HEK293 (cell line): ENCODE measurements around the gene CENPO.

Experiments used
- CTCF ChIA-PET: fragments of 350-600 bp; formaldehyde crosslinking; extraction: SDS; loops from one replicate; lab custom pipeline; 2021; ENCODE audit warnings: antibody characterized with exemption; lab: Yijun Ruan, JAX
- POLR2A ChIA-PET: fragments of 300-600 bp; formaldehyde crosslinking; extraction: SDS; loops from one replicate; lab custom pipeline; 2020; ENCODE audit warnings: antibody characterized with exemption, inconsistent platforms; lab: Yijun Ruan, JAX
- H3K27ac ChIP-seq: fragments of 200-500 bp; sonication (Bioruptor generic); 2 replicates; pipeline ENCODE4 v1.5.1; 2014; ENCODE audit warnings: low read depth, low read length, control low read depth, inconsistent platforms; ENCODE audit errors: extremely low read depth
- H3K36me3 ChIP-seq, 2 experiments: fragments of 200-500 bp in 1 of 2; sonication (Bioruptor generic) in 1 of 2; 1 replicate in 1 of 2; 2 replicates in 1 of 2; pipeline ENCODE4 v1.5.1; 2014 to 2017; ENCODE audit warnings: inconsistent platforms in 2 of 2, low read length in 2 of 2; ENCODE audit not compliant: control insufficient read depth in 2 of 2, insufficient read depth in 1 of 2
- H3K4me1 ChIP-seq: fragments of 200-500 bp; sonication (Bioruptor generic); 2 replicates; pipeline ENCODE4 v1.5.1; 2014; ENCODE audit warnings: mild to moderate bottlenecking, low read length, inconsistent platforms; ENCODE audit not compliant: control insufficient read depth, insufficient read depth
- H3K4me3 ChIP-seq: 2 replicates; pipeline ENCODE4 v1.5.1; 2011; ENCODE audit warnings: low read depth, mild to moderate bottlenecking, control low read depth, low read length, moderate library complexity
- H3K9me3 ChIP-seq: fragments of 200-500 bp; sonication (Bioruptor generic); 2 replicates; pipeline ENCODE4 v1.5.1; 2014; ENCODE audit warnings: low read depth, low read length, inconsistent platforms; ENCODE audit not compliant: control insufficient read depth, insufficient read depth
- PRDM4 ChIP-seq: fragments of 450-650 bp; formaldehyde crosslinking; IDR thresholded peaks from 2 replicates; pipeline ENCODE4 v1.5.1; 2017; ENCODE audit warnings: missing biosample characterization, missing genetic modification characterization
- SCRT1 ChIP-seq: fragments of 450-650 bp; formaldehyde crosslinking; IDR thresholded peaks from 2 replicates; pipeline ENCODE4 v1.5.1; 2016; ENCODE audit warnings: missing biosample characterization, missing genetic modification characterization, borderline replicate concordance
- SP7 ChIP-seq: fragments of 450-650 bp; formaldehyde crosslinking; IDR thresholded peaks from 2 replicates; pipeline ENCODE4 v1.5.1; 2016; ENCODE audit warnings: missing biosample characterization, missing genetic modification characterization
- ZBTB48 ChIP-seq: fragments of 450-650 bp; formaldehyde crosslinking; IDR thresholded peaks from 2 replicates; pipeline ENCODE4 v1.5.1; 2016; ENCODE audit warnings: missing biosample characterization, missing genetic modification characterization
- ZBTB49 ChIP-seq: fragments of 450-650 bp; formaldehyde crosslinking; IDR thresholded peaks from 2 replicates; pipeline ENCODE4 v1.5.1; 2016; ENCODE audit warnings: missing biosample characterization, missing genetic modification characterization, low read depth
- ZIC2 ChIP-seq: fragments of 450-650 bp; formaldehyde crosslinking; IDR thresholded peaks from 2 replicates; pipeline ENCODE4 v1.5.1; 2016; ENCODE audit warnings: missing biosample characterization, missing genetic modification characterization
- ZNF157 ChIP-seq: fragments of 450-650 bp; formaldehyde crosslinking; IDR thresholded peaks from 2 replicates; pipeline ENCODE4 v1.5.1; 2016; ENCODE audit warnings: missing biosample characterization, missing genetic modification characterization
- ZNF211 ChIP-seq: fragments of 450-650 bp; formaldehyde crosslinking; IDR thresholded peaks from 2 replicates; pipeline ENCODE4 v1.5.1; 2016; ENCODE audit warnings: low read depth, missing biosample characterization, missing genetic modification characterization
- ZNF223 ChIP-seq: fragments of 450-650 bp; formaldehyde crosslinking; IDR thresholded peaks from 2 replicates; pipeline ENCODE4 v1.5.1; 2016; ENCODE audit warnings: missing biosample characterization, missing genetic modification characterization
- ZNF280C ChIP-seq: fragments of 450-650 bp; formaldehyde crosslinking; IDR thresholded peaks from 2 replicates; pipeline ENCODE4 v1.5.1; 2016; ENCODE audit warnings: missing biosample characterization, missing genetic modification characterization
- ZNF37A ChIP-seq: fragments of 450-650 bp; IDR thresholded peaks from 2 replicates; pipeline ENCODE4 v1.5.1; 2018; ENCODE audit warnings: missing biosample characterization, missing genetic modification characterization
- ZNF404 ChIP-seq: fragments of 450-650 bp; formaldehyde crosslinking; IDR thresholded peaks from 2 replicates; pipeline ENCODE4 v1.5.1; 2017; ENCODE audit warnings: missing biosample characterization, missing genetic modification characterization
- ZNF514 ChIP-seq: fragments of 450-650 bp; formaldehyde crosslinking; IDR thresholded peaks from 2 replicates; pipeline ENCODE4 v1.5.1; 2016; ENCODE audit warnings: missing biosample characterization, missing genetic modification characterization
- ZNF521 ChIP-seq: fragments of 450-650 bp; formaldehyde crosslinking; IDR thresholded peaks from 2 replicates; pipeline ENCODE4 v1.5.1; 2017; ENCODE audit warnings: missing biosample characterization, mild to moderate bottlenecking, missing genetic modification characterization
- ZNF549 ChIP-seq: fragments of 450-650 bp; IDR thresholded peaks from 2 replicates; pipeline ENCODE4 v1.5.1; 2018; ENCODE audit warnings: missing biosample characterization, missing genetic modification characterization, mild to moderate bottlenecking, inconsistent platforms, moderate library complexity
- ZNF660 ChIP-seq: fragments of 450-650 bp; IDR thresholded peaks from 2 replicates; pipeline ENCODE4 v1.5.1; 2018; ENCODE audit warnings: missing biosample characterization, mild to moderate bottlenecking, missing genetic modification characterization
- ZNF701 ChIP-seq: fragments of 450-650 bp; formaldehyde crosslinking; IDR thresholded peaks from 2 replicates; pipeline ENCODE4 v1.5.1; 2016; ENCODE audit warnings: missing biosample characterization, missing genetic modification characterization
- TF ChIP-seq, protein P1 (sequence below): fragments of 450-650 bp; formaldehyde crosslinking; IDR thresholded peaks from 2 replicates; pipeline ENCODE4 v1.5.1; 2016; ENCODE audit warnings: missing biosample characterization, missing genetic modification characterization
- TF ChIP-seq, protein P2 (sequence below): fragments of 450-650 bp; formaldehyde crosslinking; IDR thresholded peaks from 2 replicates; pipeline ENCODE4 v1.5.1; 2016; ENCODE audit warnings: missing biosample characterization, missing genetic modification characterization, borderline replicate concordance

CENPO gene

DNA sequence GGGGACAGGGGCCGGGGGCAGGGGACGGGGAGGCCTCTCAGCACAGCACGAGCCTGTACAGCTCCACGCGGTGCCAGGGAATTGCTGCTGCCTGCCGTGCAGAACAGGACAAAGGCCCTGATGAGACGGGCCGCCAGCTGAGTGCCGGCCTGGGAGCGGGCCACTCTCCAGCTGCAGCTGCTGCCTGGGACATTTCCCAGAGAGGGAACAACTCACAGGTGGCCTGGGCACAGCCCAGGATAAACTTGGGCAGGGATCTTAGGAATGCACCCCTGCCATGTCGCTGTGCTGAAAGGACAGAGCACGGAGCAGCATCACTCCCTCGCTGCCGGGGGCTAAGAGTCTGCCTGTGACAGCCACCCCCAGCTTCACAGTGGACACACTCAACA, 38.8 kb downstream of the CENPO start:
- peaks cover 0 to 56% of the 10 kb centered on the region in 2 experiments; a peak in 2 of 3 replicates for H3K36me3 ChIP-seq
- H3K27ac ChIP-seq = no peak overlapping the region
- H3K9me3 ChIP-seq = no peaks in the 10 kb centered on the region
- H3K4me3 ChIP-seq = no peak overlapping the region
- TF ChIP-seq ZIC2 (peak; percentile 55; the same call in 1 of the 2 replicates), ZBTB48 (tag by site-specific recombination) (no peak)
- TF ChIP-seq, all 188 proteins: peak for 1
- POLR2A ChIA-PET = interaction anchor here (0.6 kb wide), 1 partner anchor 9 kb away, joined by 3 read pairs; no protein-coding TSS in a partner anchor
- CTCF ChIA-PET = interaction anchor here (1.1 kb wide), 1 partner anchor 422 kb away, joined by 3 read pairs; no protein-coding TSS in a partner anchor
- no peaks in the 10 kb centered on the region for H3K4me1 ChIP-seq

DNA sequence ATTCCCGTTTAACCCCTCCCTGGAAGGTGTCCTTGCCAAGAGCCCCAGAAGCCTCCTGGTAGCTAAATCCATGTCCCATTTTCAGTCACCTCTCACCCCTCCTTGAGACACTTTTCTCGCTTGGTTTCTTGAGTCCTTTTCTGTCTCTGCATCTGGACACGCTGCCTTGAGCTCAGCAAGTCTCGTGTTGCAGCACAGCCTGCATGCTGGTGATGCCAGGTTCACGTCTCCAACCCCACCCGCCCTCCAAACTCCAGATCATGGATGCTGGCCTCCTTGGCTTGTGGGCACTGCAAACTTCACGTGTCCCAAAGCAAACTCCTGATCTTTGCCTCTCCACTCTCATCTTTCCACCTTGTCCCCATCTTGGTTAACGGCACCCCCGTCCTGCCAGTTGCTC, 39.3 kb downstream of the CENPO start:
- H3K4me1 ChIP-seq = no peaks in the 10 kb centered on the region
- H3K27ac ChIP-seq = no peak overlapping the region
- H3K4me3 ChIP-seq = no peak overlapping the region
- H3K9me3 ChIP-seq = no peaks in the 10 kb centered on the region
- ChIA-PET POLR2A (interaction anchor here (0.6 kb wide), 1 partner anchor 10 kb away, joined by 3 read pairs; no protein-coding TSS in a partner anchor), CTCF (interaction anchor here (1.1 kb wide), 1 partner anchor 422 kb away, joined by 3 read pairs; no protein-coding TSS in a partner anchor)
- TF ChIP-seq ZNF211 (no peak), ZNF404 (no peak), ZNF37A (tag by site-specific recombination) (no peak), ZNF660 (tag by site-specific recombination) (no peak), ZNF514 (tag by site-specific recombination) (no peak), ZNF223 (tag by site-specific recombination) (no peak)
- TF ChIP-seq, protein P1, sequence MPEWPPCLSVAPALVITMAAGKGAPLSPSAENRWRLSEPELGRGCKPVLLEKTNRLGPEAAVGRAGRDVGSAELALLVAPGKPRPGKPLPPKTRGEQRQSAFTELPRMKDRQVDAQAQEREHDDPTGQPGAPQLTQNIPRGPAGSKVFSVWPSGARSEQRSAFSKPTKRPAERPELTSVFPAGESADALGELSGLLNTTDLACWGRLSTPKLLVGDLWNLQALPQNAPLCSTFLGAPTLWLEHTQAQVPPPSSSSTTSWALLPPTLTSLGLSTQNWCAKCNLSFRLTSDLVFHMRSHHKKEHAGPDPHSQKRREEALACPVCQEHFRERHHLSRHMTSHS (tag by site-specific recombination) = no peak
- H3K36me3 ChIP-seq = peaks cover 0 to 56% of the 10 kb centered on the region in 2 experiments; a peak in 2 of 3 replicates

DNA sequence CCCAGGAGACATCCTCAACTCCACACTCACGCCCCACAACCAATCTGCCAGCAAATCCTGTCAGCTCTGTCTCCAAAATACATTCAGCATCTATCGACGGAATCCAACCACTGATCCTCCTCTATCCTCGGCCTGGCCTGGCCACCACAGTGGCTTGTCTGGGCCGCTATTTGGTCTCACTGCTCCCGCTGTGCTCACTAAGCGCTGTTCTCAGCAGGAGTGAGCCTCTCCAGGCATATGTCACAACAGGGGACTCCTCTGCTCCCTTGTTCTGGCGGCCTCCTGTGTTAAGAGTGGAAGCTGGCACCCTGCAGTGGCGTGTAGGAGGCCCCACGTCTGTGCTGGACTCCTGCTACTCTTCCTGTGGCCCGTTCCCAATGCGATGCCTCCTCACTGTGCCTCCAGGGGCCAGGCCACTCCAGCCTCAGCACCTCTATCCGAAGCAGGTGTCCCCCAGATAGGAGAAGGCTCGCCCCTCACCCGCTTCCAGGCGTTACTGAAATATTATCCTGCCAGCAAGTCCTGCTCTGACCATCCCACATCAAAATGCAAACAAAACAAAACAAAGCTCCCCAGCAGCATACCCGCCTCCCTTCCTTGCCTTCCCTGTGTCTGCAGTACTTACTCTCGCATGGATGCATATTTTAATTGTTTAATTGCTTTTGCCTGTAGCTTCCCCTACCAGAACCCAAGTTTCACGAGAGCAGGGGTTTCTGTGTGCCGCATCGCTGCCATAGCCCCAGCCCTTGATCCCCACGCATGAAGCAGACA, 39.9 kb downstream of the CENPO start:
- ChIA-PET CTCF (no interaction called here), POLR2A (no interaction called here)
- no peaks in the 10 kb centered on the region for H3K4me1 ChIP-seq
- H3K9me3 ChIP-seq = no peaks in the 10 kb centered on the region
- peaks cover 0 to 59% of the 10 kb centered on the region in 2 experiments; a peak in 2 of 3 replicates for H3K36me3 ChIP-seq
- no peak overlapping the region for H3K27ac ChIP-seq
- no peak overlapping the region for H3K4me3 ChIP-seq
- TF ChIP-seq ZNF157 (tag by site-specific recombination) (no peak), PRDM4 (tag by site-specific recombination) (no peak), ZNF280C (no peak), ZNF37A (tag by site-specific recombination) (no peak), ZNF701 (tag by site-specific recombination) (no peak), ZNF549 (tag by site-specific recombination) (no peak), SCRT1 (tag by site-specific recombination) (no peak), ZBTB49 (tag by site-specific recombination) (no peak), SP7 (tag by site-specific recombination) (peak; percentile 50), ZNF521 (no peak)
- TF ChIP-seq, protein P2, sequence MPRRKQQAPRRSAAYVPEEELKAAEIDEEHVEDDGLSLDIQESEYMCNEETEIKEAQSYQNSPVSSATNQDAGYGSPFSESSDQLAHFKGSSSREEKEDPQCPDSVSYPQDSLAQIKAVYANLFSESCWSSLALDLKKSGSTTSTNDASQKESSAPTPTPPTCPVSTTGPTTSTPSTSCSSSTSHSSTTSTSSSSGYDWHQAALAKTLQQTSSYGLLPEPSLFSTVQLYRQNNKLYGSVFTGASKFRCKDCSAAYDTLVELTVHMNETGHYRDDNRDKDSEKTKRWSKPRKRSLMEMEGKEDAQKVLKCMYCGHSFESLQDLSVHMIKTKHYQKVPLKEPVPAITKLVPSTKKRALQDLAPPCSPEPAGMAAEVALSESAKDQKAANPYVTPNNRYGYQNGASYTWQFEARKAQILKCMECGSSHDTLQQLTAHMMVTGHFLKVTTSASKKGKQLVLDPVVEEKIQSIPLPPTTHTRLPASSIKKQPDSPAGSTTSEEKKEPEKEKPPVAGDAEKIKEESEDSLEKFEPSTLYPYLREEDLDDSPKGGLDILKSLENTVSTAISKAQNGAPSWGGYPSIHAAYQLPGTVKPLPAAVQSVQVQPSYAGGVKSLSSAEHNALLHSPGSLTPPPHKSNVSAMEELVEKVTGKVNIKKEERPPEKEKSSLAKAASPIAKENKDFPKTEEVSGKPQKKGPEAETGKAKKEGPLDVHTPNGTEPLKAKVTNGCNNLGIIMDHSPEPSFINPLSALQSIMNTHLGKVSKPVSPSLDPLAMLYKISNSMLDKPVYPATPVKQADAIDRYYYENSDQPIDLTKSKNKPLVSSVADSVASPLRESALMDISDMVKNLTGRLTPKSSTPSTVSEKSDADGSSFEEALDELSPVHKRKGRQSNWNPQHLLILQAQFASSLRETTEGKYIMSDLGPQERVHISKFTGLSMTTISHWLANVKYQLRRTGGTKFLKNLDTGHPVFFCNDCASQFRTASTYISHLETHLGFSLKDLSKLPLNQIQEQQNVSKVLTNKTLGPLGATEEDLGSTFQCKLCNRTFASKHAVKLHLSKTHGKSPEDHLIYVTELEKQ (tag by site-specific recombination) = no peak
